HCT116 (cell line): ENCODE data around the gene EPHA3. TPM values are rescaled to one million over a fixed set of nuclear protein-coding genes. Genes with fewer than 3 reads are reported as not detected.

Experiments used
- ATAC-seq: fragments of 200-7000 bp; cut with Tn5 transposase; 2 replicates; pipeline ENCODE4 v1.9.1; 2020; ENCODE audit warnings: mild to moderate bottlenecking, moderate library complexity
- BruUV-seq: library from RNA; stranded (reverse); fragments of 400-500 nt; replicated peaks from 2 replicates; lab custom pipeline; 2021; lab: Mats Ljungman, UMichigan
- CTCF ChIA-PET: fragments of 300-600 bp; sonication (Branson Sonifier 250); formaldehyde crosslinking; loops from one replicate; lab custom pipeline; 2021; ENCODE audit warnings: antibody characterized with exemption; lab: Charles Lee
- POLR2A ChIA-PET: fragments of 300-600, 350-600 bp; sonication (Branson Sonifier 250); formaldehyde crosslinking; loops from one replicate; lab custom pipeline; 2021; ENCODE audit warnings: antibody characterized with exemption; lab: Charles Lee
- RAD21 ChIA-PET, 2 experiments: fragments of 300-600 bp; sonication (Branson Sonifier 250); formaldehyde crosslinking; loops; one replicate each; lab custom pipeline; 2023; ENCODE audit warnings: low total read pairs in 2 of 2; ENCODE audit not compliant: uncharacterized antibody in 2 of 2, unreplicated experiment in 2 of 2, low non-redundant PET in 1 of 2; lab: Charles Lee
- DNase-seq: peaks from one replicate; pipeline ENCODE4 v3.0.0-alpha.2; 2010; ENCODE audit warnings: low read depth, low spot score
- H2AFZ ChIP-seq: fragments of 200-600 bp; shearing (Covaris generic), sonication (generic); 2 replicates; pipeline ENCODE4 v1.6.1; 2017; ENCODE audit warnings: low read depth, mixed run types, mixed read lengths, antibody characterized with exemption, low read length; ENCODE audit not compliant: poor library complexity, severe bottlenecking
- H3K27ac ChIP-seq: 2 replicates; pipeline ENCODE4 v1.5.1; 2012; ENCODE audit warnings: low read depth, low read length
- H3K27me3 ChIP-seq: fragments of 200-600 bp; sonication (generic); 2 replicates; pipeline ENCODE4 v1.6.1; 2016; ENCODE audit warnings: mixed run types, low read length, mixed read lengths; ENCODE audit not compliant: insufficient read depth
- H3K36me3 ChIP-seq, 2 experiments: fragments of 200-500 bp in 1 of 2; fragments of 200-600 bp in 1 of 2; sonication (Bioruptor generic) in 1 of 2; sonication (generic) in 1 of 2; 2 replicates each; pipeline versions ENCODE4 v1.5.1 to v1.6.1; 2014 to 2016; ENCODE audit warnings: low read length in 2 of 2, inconsistent platforms in 1 of 2, mixed read lengths in 1 of 2, mixed run types in 1 of 2; ENCODE audit not compliant: insufficient read depth in 2 of 2, control insufficient read depth in 1 of 2
- H3K4me1 ChIP-seq, 2 experiments: fragments of 200-600 bp in 1 of 2; sonication (generic) in 1 of 2; 2 replicates each; pipeline versions ENCODE4 v1.5.1 to v1.6.1; 2012 to 2017; ENCODE audit warnings: low read length in 2 of 2, inconsistent platforms in 1 of 2, mild to moderate bottlenecking in 1 of 2, mixed read lengths in 1 of 2, mixed run types in 1 of 2, moderate library complexity in 1 of 2; ENCODE audit not compliant: insufficient read depth in 2 of 2, control insufficient read depth in 1 of 2
- H3K4me2 ChIP-seq: fragments of 200-600 bp; sonication (generic); 2 replicates; pipeline ENCODE4 v1.6.1; 2017; ENCODE audit warnings: mixed run types, low read length, mixed read lengths
- H3K4me3 ChIP-seq, 2 experiments: fragments of 200-600 bp in 1 of 2; sonication (generic) in 1 of 2; replicated peaks in 1 of 2; 2 replicates each; pipeline ENCODE4 v1.5.1; 2011 to 2016; ENCODE audit warnings: low read length in 2 of 2, control low read depth in 1 of 2, low read depth in 1 of 2, mild to moderate bottlenecking in 1 of 2, mixed read lengths in 1 of 2, mixed run types in 1 of 2
- H3K79me2 ChIP-seq: fragments of 200-600 bp; sonication (generic); 2 replicates; pipeline ENCODE4 v1.6.1; 2017; ENCODE audit warnings: mild to moderate bottlenecking, mixed run types, low read length, moderate library complexity, mixed read lengths; ENCODE audit not compliant: insufficient read depth
- H3K9ac ChIP-seq: fragments of 200-600 bp; sonication (generic); 2 replicates; pipeline ENCODE4 v1.6.1; 2016; ENCODE audit warnings: low read length, mixed read lengths
- H3K9me2 ChIP-seq: fragments of 200-600 bp; sonication (generic), shearing (Covaris generic); 2 replicates; pipeline ENCODE4 v1.6.1; 2017; ENCODE audit warnings: mixed run types, mild to moderate bottlenecking, moderate library complexity; ENCODE audit not compliant: insufficient read depth
- H3K9me3 ChIP-seq, 2 experiments: fragments of 200-500 bp in 1 of 2; fragments of 200-600 bp in 1 of 2; sonication (Bioruptor generic) in 1 of 2; sonication (generic) in 1 of 2; 2 replicates each; pipeline ENCODE4 v1.6.1; 2014 to 2017; ENCODE audit warnings: low read length in 2 of 2, mixed read lengths in 2 of 2, inconsistent platforms in 1 of 2, low read depth in 1 of 2, mild to moderate bottlenecking in 1 of 2, mixed run types in 1 of 2, moderate library complexity in 1 of 2; ENCODE audit not compliant: control insufficient read depth in 1 of 2, insufficient read depth in 1 of 2
- H4K20me1 ChIP-seq: fragments of 200-600 bp; sonication (generic), shearing (Covaris generic); 2 replicates; pipeline ENCODE4 v1.6.1; 2017; ENCODE audit warnings: mixed run types, mild to moderate bottlenecking, moderate library complexity; ENCODE audit not compliant: insufficient read depth
- CBX3 ChIP-seq: IDR thresholded peaks from 2 replicates; pipeline ENCODE4 v1.6.1; 2012; ENCODE audit warnings: low read depth
- EGR1 ChIP-seq: IDR thresholded peaks from 2 replicates; pipeline ENCODE4 v1.6.1; 2012; ENCODE audit warnings: low read depth
- EZH2 ChIP-seq: fragments of 200-600 bp; sonication (generic); IDR thresholded peaks from 2 replicates; pipeline ENCODE4 v1.6.1; 2017; ENCODE audit warnings: antibody characterized with exemption, mixed run types
- EZH2phosphoT487 ChIP-seq: fragments of 200-600 bp; IDR thresholded peaks from 2 replicates; pipeline ENCODE4 v1.6.1; 2018; ENCODE audit warnings: antibody characterized with exemption, borderline replicate concordance
- FOSL1 ChIP-seq: IDR thresholded peaks from 2 replicates; pipeline ENCODE4 v1.6.1; 2012; ENCODE audit warnings: low read depth
- JUND ChIP-seq: IDR thresholded peaks from 2 replicates; pipeline ENCODE4 v1.6.1; 2012
- POLR2A ChIP-seq: IDR thresholded peaks from 2 replicates; pipeline ENCODE4 v1.7.0; 2011; ENCODE audit warnings: borderline replicate concordance; ENCODE audit not compliant: insufficient read depth, insufficient read length; ENCODE audit errors: extremely low read depth
- POLR2AphosphoS5 ChIP-seq: IDR thresholded peaks from 2 replicates; pipeline ENCODE4 v1.6.1; 2011; ENCODE audit warnings: mild to moderate bottlenecking, low read depth, low read length, moderate library complexity
- RAD21 ChIP-seq: IDR thresholded peaks from 2 replicates; pipeline ENCODE4 v1.6.1; 2012; ENCODE audit warnings: low read depth, mild to moderate bottlenecking
- SIN3A ChIP-seq: IDR thresholded peaks from 2 replicates; pipeline ENCODE4 v1.6.1; 2012; ENCODE audit warnings: low read depth
- ZFX ChIP-seq: fragments of 450-650 bp; IDR thresholded peaks from 2 replicates; pipeline ENCODE4 v1.6.1; 2017
- intact Hi-C: fragments of 100-400 bp; cut with micrococcal nuclease; formaldehyde crosslinking; loops from 2 replicates; pipeline ENCODE4 v1.10.0; 2022
- total RNA-seq: library from RNA; stranded (reverse); gene quantifications from one replicate; pipeline ENCODE4 v1.2.1, GENCODE V29; 2021; ENCODE audit not compliant: unreplicated experiment
- TF ChIP-seq, protein P1 (sequence below): IDR thresholded peaks from 2 replicates; pipeline ENCODE4 v1.6.1; 2012
- TF ChIP-seq, protein P2 (sequence below), 3 experiments: fragments of 200-600 bp in 1 of 3; sonication (generic) in 1 of 3; IDR thresholded peaks in 2 of 3; conservative IDR thresholded peaks in 1 of 3; 2 replicates each; pipeline ENCODE4 v1.5.1; 2012 to 2017; ENCODE audit warnings: low read depth in 2 of 3, low read length in 2 of 3, antibody characterized with exemption in 1 of 3, borderline replicate concordance in 1 of 3, control low read depth in 1 of 3, mild to moderate bottlenecking in 1 of 3, mixed read lengths in 1 of 3, mixed run types in 1 of 3, moderate library complexity in 1 of 3; ENCODE audit not compliant: insufficient read depth in 1 of 3
- TF ChIP-seq, protein P3 (sequence below): IDR thresholded peaks from 2 replicates; pipeline ENCODE4 v1.6.1; 2012
- TF ChIP-seq, protein P4 (sequence below): IDR thresholded peaks from 2 replicates; pipeline ENCODE4 v1.6.1; 2011; ENCODE audit warnings: mild to moderate bottlenecking, low read length, moderate library complexity; ENCODE audit not compliant: insufficient replicate concordance; ENCODE audit errors: extremely low read depth

EPHA3 gene
- total RNA-seq, 1 experiment from 2014 or later: not detected

DNA sequence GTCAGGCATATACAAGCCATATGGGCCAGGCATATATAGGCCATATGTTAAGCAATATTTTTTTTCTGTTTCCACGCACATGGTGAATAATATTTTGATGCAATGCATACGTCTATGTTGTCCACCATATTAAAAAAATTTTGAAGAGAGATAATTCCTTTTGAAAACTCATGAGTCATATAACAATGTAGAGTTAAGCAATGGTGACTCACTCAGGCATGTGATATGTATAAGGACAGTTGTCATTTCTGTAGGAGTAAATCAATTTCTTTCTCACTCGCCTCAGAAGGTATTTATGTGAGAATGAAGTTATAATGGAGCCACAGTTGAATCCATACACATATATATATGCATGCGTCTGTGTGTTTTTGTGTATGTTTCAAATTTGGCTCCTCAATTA is 272.6 kb downstream of the EPHA3 start:
- no peaks in the 10 kb centered on the region for H3K4me1 ChIP-seq
- H3K36me3 ChIP-seq: no peaks in the 10 kb centered on the region
- H3K9me3 ChIP-seq: peaks cover 13 to 32% of the 10 kb centered on the region in 2 experiments; a peak in 3 of 4 replicates
- no peaks in the 10 kb centered on the region for H3K9me2 ChIP-seq
- ATAC-seq: no peak
- POLR2A ChIA-PET: no interaction called here
- no peak overlapping the region for H3K4me3 ChIP-seq
- H3K9ac ChIP-seq: no peak overlapping the region
- H3K27ac ChIP-seq: no peak overlapping the region
- RAD21 ChIA-PET: no interaction called here
- BruUV-seq: no TSS peak
- no peaks in the 10 kb centered on the region for H4K20me1 ChIP-seq
- TF ChIP-seq, protein P1, sequence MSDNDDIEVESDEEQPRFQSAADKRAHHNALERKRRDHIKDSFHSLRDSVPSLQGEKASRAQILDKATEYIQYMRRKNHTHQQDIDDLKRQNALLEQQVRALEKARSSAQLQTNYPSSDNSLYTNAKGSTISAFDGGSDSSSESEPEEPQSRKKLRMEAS: no peak
- no peak for TF ChIP-seq EGR1
- no peak overlapping the region for H2AFZ ChIP-seq
- H3K79me2 ChIP-seq: no peaks in the 10 kb centered on the region
- DNase-seq: no peak
- CTCF ChIA-PET: no interaction called here
- no peaks in the 10 kb centered on the region for H3K27me3 ChIP-seq
- H3K4me2 ChIP-seq: no peak overlapping the region
- intact Hi-C loops: no loop called here

DNA sequence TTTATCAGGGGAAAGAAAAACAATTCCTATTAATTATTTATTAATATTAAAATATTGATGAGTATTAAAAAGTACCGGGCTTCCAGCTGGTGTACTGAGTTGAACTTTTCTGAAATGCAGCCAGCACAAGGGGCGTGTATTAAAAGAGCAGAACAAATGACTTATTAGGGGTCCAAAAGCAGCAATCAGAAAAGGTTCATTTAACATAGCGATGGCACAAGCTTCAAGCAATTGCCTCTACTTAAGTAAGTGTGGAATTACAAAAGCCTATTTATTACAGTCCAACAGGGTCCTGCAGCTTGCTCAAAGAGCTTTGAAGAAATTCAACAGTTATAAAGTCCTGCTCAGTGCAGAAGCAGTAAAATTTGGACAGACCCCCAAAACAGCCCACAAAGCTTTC is 285.6 kb downstream of the EPHA3 start:
- Histone ChIP-seq H3K4me2 (no peak overlapping the region), H3K27me3 (no peaks in the 10 kb centered on the region), H3K27ac (no peak overlapping the region), H3K36me3 (no peaks in the 10 kb centered on the region), H3K9ac (no peak overlapping the region), H3K4me1 (no peaks in the 10 kb centered on the region), H3K9me2 (no peaks in the 10 kb centered on the region), H3K9me3 (peaks cover 0 to 14% of the 10 kb centered on the region in 2 experiments; a peak in 3 of 4 replicates), H4K20me1 (no peaks in the 10 kb centered on the region), H3K79me2 (no peaks in the 10 kb centered on the region), H2AFZ (no peak overlapping the region), H3K4me3 (no peak overlapping the region)
- no TSS peak for BruUV-seq
- ChIA-PET POLR2A (no interaction called here), CTCF (no interaction called here), RAD21 (no interaction called here)
- ATAC-seq (no peak), DNase-seq (no peak)
- intact Hi-C loops: no loop called here
- TF ChIP-seq POLR2A (no peak), ZFX (no peak), RAD21 (no peak), EZH2phosphoT487 (no peak), JUND (no peak), CBX3 (no peak), FOSL1 (no peak), SIN3A (no peak), EZH2 (no peak), POLR2AphosphoS5 (no peak)
- TF ChIP-seq, protein P2, sequence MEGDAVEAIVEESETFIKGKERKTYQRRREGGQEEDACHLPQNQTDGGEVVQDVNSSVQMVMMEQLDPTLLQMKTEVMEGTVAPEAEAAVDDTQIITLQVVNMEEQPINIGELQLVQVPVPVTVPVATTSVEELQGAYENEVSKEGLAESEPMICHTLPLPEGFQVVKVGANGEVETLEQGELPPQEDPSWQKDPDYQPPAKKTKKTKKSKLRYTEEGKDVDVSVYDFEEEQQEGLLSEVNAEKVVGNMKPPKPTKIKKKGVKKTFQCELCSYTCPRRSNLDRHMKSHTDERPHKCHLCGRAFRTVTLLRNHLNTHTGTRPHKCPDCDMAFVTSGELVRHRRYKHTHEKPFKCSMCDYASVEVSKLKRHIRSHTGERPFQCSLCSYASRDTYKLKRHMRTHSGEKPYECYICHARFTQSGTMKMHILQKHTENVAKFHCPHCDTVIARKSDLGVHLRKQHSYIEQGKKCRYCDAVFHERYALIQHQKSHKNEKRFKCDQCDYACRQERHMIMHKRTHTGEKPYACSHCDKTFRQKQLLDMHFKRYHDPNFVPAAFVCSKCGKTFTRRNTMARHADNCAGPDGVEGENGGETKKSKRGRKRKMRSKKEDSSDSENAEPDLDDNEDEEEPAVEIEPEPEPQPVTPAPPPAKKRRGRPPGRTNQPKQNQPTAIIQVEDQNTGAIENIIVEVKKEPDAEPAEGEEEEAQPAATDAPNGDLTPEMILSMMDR (IDR thresholded peaks at IDR 0.05 in 2 of 3, conservative IDR thresholded peaks at IDR 0.05 in 1 of 3; ENCODE audit: borderline replicate concordance in 1 of 3, insufficient read depth in 1 of 3, low read depth in 2 of 3, low read length in 2 of 3): no peak
- TF ChIP-seq, protein P3, sequence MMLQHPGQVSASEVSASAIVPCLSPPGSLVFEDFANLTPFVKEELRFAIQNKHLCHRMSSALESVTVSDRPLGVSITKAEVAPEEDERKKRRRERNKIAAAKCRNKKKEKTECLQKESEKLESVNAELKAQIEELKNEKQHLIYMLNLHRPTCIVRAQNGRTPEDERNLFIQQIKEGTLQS: no peak
- TF ChIP-seq, protein P4, sequence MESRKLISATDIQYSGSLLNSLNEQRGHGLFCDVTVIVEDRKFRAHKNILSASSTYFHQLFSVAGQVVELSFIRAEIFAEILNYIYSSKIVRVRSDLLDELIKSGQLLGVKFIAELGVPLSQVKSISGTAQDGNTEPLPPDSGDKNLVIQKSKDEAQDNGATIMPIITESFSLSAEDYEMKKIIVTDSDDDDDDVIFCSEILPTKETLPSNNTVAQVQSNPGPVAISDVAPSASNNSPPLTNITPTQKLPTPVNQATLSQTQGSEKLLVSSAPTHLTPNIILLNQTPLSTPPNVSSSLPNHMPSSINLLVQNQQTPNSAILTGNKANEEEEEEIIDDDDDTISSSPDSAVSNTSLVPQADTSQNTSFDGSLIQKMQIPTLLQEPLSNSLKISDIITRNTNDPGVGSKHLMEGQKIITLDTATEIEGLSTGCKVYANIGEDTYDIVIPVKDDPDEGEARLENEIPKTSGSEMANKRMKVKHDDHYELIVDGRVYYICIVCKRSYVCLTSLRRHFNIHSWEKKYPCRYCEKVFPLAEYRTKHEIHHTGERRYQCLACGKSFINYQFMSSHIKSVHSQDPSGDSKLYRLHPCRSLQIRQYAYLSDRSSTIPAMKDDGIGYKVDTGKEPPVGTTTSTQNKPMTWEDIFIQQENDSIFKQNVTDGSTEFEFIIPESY: no peak
